Cardiac muscle cell (in vitro differentiated cells and primary cell): ENCODE data around the gene ABHD14A. TPM values are rescaled to one million over a fixed set of nuclear protein-coding genes. Genes with fewer than 3 reads are reported as not detected.

ENCODE experiments used
- DNase-seq, 2 donors: peaks; one replicate each; pipeline versions ENCODE4 v3.0.0 to v3.0.0-alpha.2; 2010 to 2017; ENCODE audit warnings: low read depth in 1 of 2, low spot score in 1 of 2
- H3K27ac ChIP-seq: fragments of 200-600 bp; sonication (generic); 2 replicates; pipeline ENCODE4 v1.5.1; 2016
- H3K27me3 ChIP-seq: fragments of 200-600 bp; sonication (generic); 2 replicates; pipeline ENCODE4 v1.6.0; 2016; ENCODE audit warnings: control low read depth
- H3K36me3 ChIP-seq: fragments of 200-600 bp; sonication (generic); 2 replicates; pipeline ENCODE4 v1.5.1; 2016; ENCODE audit warnings: control low read depth
- H3K4me1 ChIP-seq: fragments of 200-600 bp; sonication (generic); 2 replicates; pipeline ENCODE4 v1.8.1; 2017; ENCODE audit warnings: low read depth, mild to moderate bottlenecking, mixed run types
- H3K4me3 ChIP-seq: fragments of 200-600 bp; sonication (generic); 2 replicates; pipeline ENCODE4 v1.5.1; 2016; ENCODE audit warnings: mild to moderate bottlenecking
- H3K9me3 ChIP-seq: fragments of 200-600 bp; sonication (generic); 2 replicates; pipeline ENCODE4 v1.5.1; 2017; ENCODE audit warnings: low read depth, mild to moderate bottlenecking, control low read depth
- CTCF ChIP-seq: IDR thresholded peaks from 2 replicates; pipeline ENCODE4 v1.5.1; 2012; ENCODE audit warnings: low read depth, mild to moderate bottlenecking, low read length
- polyA plus RNA-seq: library from polyadenylated mRNA; unstranded; fragments of >200 nt; fragmentation: Nextera tagmentation; extraction: Ambion mirVana; gene quantifications from 2 replicates; pipeline ENCODE4 v1.2.1, GENCODE V29; 2016
- total RNA-seq: library from RNA; depleted of rRNA; stranded (reverse); fragments of >200 nt; gene quantifications from 2 replicates; pipeline ENCODE4 v1.2.3, GENCODE V29; 2016

The ABHD14A gene
- total and polyA plus RNA-seq, 2 experiments from 2014 or later = 56.5 to 104 TPM

GRCh38 chr3:51995346-51996163, 20.7 kb downstream of the ABHD14A start, which contains the start of gene RPL29:
Gene RPL29 (minus strand): TSS chr3:51995895. CDS start chr3:51995461, 434 bp downstream.
- peak within 1 kb of the TSS; percentile 80 for H3K4me3 ChIP-seq
- H3K9me3 ChIP-seq = no peaks in the 10 kb centered on the region
- TF ChIP-seq CTCF = no peak
- peak within 1 kb of the TSS; percentile 92 for H3K27ac ChIP-seq
- H3K36me3 ChIP-seq = peaks cover 15% of the 10 kb centered on the region
- peak; percentile 93 to 98 for DNase-seq
- H3K27me3 ChIP-seq = no peaks in the 10 kb centered on the region
- peaks cover 12% of the 10 kb centered on the region for H3K4me1 ChIP-seq

DNA sequence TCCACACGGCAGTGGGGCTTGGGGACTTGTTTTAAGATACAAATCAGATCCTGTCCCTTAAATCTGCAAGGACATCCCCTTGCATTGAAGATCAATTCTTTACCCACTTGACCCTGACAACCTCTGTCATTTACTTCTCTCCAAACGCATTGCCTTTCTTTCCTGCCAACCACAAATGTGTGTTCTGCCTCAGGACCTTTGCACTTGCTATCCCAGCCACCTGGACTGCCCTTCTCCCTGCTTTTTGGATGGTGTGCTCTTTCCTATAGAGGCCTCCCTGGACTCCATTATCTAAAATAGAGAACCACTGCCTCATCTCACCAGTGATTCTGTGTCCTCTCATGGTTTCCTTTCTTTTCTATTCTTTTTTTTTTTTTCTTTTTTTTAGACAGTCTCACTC, 22.3 kb downstream of the ABHD14A start:
- TF ChIP-seq CTCF = no peak
- peaks cover 15% of the 10 kb centered on the region for H3K36me3 ChIP-seq

DNA sequence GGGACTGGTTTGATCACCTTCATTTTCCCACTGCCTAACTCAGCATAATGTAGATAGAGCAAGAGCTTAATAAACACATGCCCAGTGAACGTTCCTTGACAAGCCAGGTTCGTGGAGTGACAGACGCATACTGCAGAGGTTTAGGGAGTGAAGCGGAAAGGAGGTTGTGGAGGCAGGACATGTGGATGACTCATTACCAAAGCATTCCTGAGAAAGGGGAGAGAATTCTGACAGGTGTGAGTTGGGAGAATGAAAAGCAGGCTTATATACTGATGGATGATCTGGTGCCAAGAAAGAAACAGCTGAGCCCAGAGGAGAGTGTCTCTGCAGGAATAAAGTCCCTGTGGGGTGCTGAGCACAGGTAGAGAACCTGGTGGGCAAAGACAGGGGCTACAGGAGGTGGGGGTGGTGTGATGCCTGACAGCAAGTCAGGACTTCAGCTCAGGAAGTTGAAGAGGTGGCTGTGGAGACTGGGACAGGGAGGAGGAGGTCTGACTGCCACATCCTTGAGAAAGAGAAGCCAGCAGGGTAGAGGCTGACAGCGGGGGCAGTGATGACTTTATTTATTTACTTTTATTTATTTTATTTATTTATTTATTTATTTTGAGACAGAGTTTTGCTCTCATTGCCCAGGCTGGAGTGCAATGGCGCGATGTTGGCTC, 23.2 kb downstream of the ABHD14A start:
- peak overlapping the region; percentile 34 for H3K27ac ChIP-seq
- H3K27me3 ChIP-seq = no peaks in the 10 kb centered on the region
- DNase-seq = no peak
- no peak overlapping the region for H3K4me3 ChIP-seq
- peaks cover 12% of the 10 kb centered on the region for H3K4me1 ChIP-seq
- H3K9me3 ChIP-seq = no peaks in the 10 kb centered on the region
- no peak for TF ChIP-seq CTCF
- H3K36me3 ChIP-seq = peaks cover 9% of the 10 kb centered on the region

More for the DNA sequence above, 22.3 kb downstream of the ABHD14A start:
- Histone ChIP-seq H3K9me3 (no peaks in the 10 kb centered on the region), H3K4me3 (no peak overlapping the region), H3K27me3 (no peaks in the 10 kb centered on the region), H3K27ac (no peak overlapping the region), H3K4me1 (peaks cover 12% of the 10 kb centered on the region)
- DNase-seq = no peak

DNA sequence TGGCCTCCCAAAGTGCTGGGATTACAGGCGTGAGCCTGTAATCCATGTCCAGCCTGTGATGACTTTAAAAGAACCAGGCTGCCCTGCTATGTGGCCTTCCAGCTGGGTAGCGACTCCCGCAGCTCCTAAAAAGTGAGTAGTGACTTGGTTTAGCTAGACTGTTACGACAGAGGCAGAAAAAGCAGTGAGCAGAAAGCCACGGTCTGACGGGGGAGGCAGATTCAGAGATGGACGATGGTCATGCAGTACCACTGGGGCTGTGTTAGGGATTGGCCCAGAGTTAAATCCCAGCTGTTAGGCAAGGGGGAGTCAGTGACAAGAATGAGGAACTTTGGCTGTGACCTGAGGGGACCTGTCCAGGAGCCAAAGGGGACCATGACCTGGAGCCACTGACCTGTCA, 23.9 kb downstream of the ABHD14A start:
- Histone ChIP-seq H3K4me1 (peaks cover 12% of the 10 kb centered on the region), H3K36me3 (peaks cover 9% of the 10 kb centered on the region), H3K9me3 (no peaks in the 10 kb centered on the region), H3K27me3 (no peaks in the 10 kb centered on the region), H3K4me3 (no peak overlapping the region), H3K27ac (no peak overlapping the region)
- no peak for DNase-seq
- TF ChIP-seq CTCF = no peak

GRCh38 chr3:51999846-52000245, 25.0 kb downstream of the ABHD14A start:
- no peaks in the 10 kb centered on the region for H3K36me3 ChIP-seq
- TF ChIP-seq CTCF = no peak
- H3K4me1 ChIP-seq = peaks cover 11% of the 10 kb centered on the region
- no peak overlapping the region for H3K27ac ChIP-seq
- DNase-seq = no peak
- H3K27me3 ChIP-seq = no peaks in the 10 kb centered on the region
- no peak overlapping the region for H3K4me3 ChIP-seq
- H3K9me3 ChIP-seq = no peaks in the 10 kb centered on the region
